Fibroblast of lung (primary cell): ENCODE data around the gene OR10A3. TPM values are rescaled to one million over a fixed set of nuclear protein-coding genes. Genes with fewer than 3 reads are reported as not detected.
"Not testable (repeated sequence)": the region's sequence is repeated elsewhere in the genome, so short reads cannot be mapped to it uniquely, and the experiment has no call there.

Experiments
- DNase-seq, 2 donors: peaks; one replicate each; pipeline versions ENCODE4 v3.0.0 to v3.0.0-alpha.2; 2010; ENCODE audit warnings: low read depth in 2 of 2
- H2AFZ ChIP-seq: 2 replicates; pipeline ENCODE4 v1.5.1; 2012; ENCODE audit warnings: low read length, control low read depth, inconsistent platforms
- H3K27ac ChIP-seq: 2 replicates; pipeline ENCODE4 v1.5.1; 2011; ENCODE audit warnings: low read length, control low read depth; ENCODE audit not compliant: insufficient read depth
- H3K27me3 ChIP-seq: 2 replicates; pipeline ENCODE4 v1.5.1; 2011; ENCODE audit warnings: mild to moderate bottlenecking, low read length; ENCODE audit not compliant: control insufficient read depth, insufficient read depth
- H3K36me3 ChIP-seq: 2 replicates; pipeline ENCODE4 v1.5.1; 2011; ENCODE audit warnings: low read length; ENCODE audit not compliant: control insufficient read depth, insufficient read depth
- H3K4me1 ChIP-seq: 2 replicates; pipeline ENCODE4 v1.5.1; 2011; ENCODE audit warnings: low read length; ENCODE audit not compliant: control insufficient read depth, insufficient read depth; ENCODE audit errors: extremely low read depth
- H3K4me2 ChIP-seq: 2 replicates; pipeline ENCODE4 v1.5.1; 2011; ENCODE audit warnings: low read length, control low read depth; ENCODE audit not compliant: insufficient read depth; ENCODE audit errors: extremely low read depth
- H3K4me3 ChIP-seq, 4 experiments: fragments of 200-600 bp in 1 of 4; sonication (generic) in 1 of 4; replicated peaks in 1 of 4; 2 replicates each; pipeline ENCODE4 v1.5.1; 2011 to 2016; ENCODE audit warnings: low read length in 4 of 4, low read depth in 3 of 4, mild to moderate bottlenecking in 3 of 4, control low read depth in 2 of 4, inconsistent platforms in 1 of 4, mixed read lengths in 1 of 4; ENCODE audit not compliant: insufficient read depth in 1 of 4; ENCODE audit errors: control extremely low read depth in 1 of 4
- H3K79me2 ChIP-seq: 2 replicates; pipeline ENCODE4 v1.5.1; 2012; ENCODE audit warnings: mild to moderate bottlenecking, low read length, inconsistent platforms; ENCODE audit not compliant: control insufficient read depth, insufficient read depth
- H3K9ac ChIP-seq: 2 replicates; pipeline ENCODE4 v1.5.1; 2011; ENCODE audit warnings: mild to moderate bottlenecking, low read length, control low read depth; ENCODE audit not compliant: insufficient read depth
- H3K9me3 ChIP-seq: 2 replicates; pipeline ENCODE4 v1.5.1; 2012; ENCODE audit warnings: low read depth, low read length; ENCODE audit not compliant: control insufficient read depth, insufficient read depth
- H4K20me1 ChIP-seq: 2 replicates; pipeline ENCODE4 v1.5.1; 2011; ENCODE audit warnings: low read length; ENCODE audit not compliant: control insufficient read depth, insufficient read depth; ENCODE audit errors: extremely low read depth
- EZH2 ChIP-seq: IDR thresholded peaks from 2 replicates; pipeline ENCODE4 v1.5.1; 2012; ENCODE audit warnings: low read length, control low read depth, mild to moderate bottlenecking; ENCODE audit errors: missing control alignments
- polyA minus RNA-seq: library from RNA; depleted of rRNA, polyadenylated mRNA; stranded (reverse); fragments of >200 nt; gene quantifications from 2 replicates; pipeline ENCODE4 v1.2.3, GENCODE V29; 2011; ENCODE audit warnings: low replicate concordance
- polyA plus RNA-seq, 2 donors: library from polyadenylated mRNA; depleted of rRNA in 1 of 2; stranded (reverse) in 1 of 2; unstranded in 1 of 2; fragments of >200 nt; gene quantifications; 2 replicates each; pipeline ENCODE4 v1.2.1, GENCODE V29; 2011 to 2012; ENCODE audit warnings: missing spikeins in 1 of 2
- total RNA-seq: library from RNA; depleted of rRNA; stranded (reverse); fragments of >200 nt; gene quantifications from 2 replicates; pipeline ENCODE4 v1.2.1, GENCODE V29; 2014
- TF ChIP-seq, protein P1 (sequence below), 2 donors: IDR thresholded peaks in 1 of 2; conservative IDR thresholded peaks in 1 of 2; 1 replicate in 1 of 2; 2 replicates in 1 of 2; pipeline ENCODE4 v1.5.1; 2011 to 2012; ENCODE audit warnings: low read length in 2 of 2, control low read depth in 1 of 2, inconsistent platforms in 1 of 2, low read depth in 1 of 2, mild to moderate bottlenecking in 1 of 2

OR10A3 gene
- total RNA-seq = 0.17 TPM in 1 of 2 replicates, not detected in the other
- 0.07 TPM in 1 of 2 replicates, not detected in the other for polyA plus RNA-seq
- not detected in 2 replicates for polyA plus RNA-seq (2012)
- not detected in 2 replicates for polyA minus RNA-seq

DNA sequence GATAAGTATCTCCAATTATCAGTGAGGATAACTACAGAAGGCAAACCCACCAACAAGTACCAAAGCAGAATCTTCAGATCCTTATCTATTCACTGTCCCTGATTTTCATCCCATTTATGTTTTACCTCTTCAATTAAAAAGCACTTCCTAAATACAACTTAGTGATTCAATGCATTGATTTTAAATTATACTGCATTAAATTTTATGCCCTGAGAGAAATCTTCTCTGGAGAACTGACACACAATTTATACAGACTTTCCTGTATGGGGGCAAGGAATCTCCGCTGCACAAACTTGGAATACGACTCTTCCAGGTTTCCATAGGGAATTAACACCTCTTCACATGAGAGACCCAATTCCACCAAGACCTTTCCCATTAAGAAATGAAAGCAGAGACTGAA, at the start of gene OR10A3:
TSS of gene OR10A3 (minus strand) at position 101 of the 400 bp plus-strand sequence. CDS start 2,188 bp downstream, outside the sequence.
- TF ChIP-seq, protein P1, sequence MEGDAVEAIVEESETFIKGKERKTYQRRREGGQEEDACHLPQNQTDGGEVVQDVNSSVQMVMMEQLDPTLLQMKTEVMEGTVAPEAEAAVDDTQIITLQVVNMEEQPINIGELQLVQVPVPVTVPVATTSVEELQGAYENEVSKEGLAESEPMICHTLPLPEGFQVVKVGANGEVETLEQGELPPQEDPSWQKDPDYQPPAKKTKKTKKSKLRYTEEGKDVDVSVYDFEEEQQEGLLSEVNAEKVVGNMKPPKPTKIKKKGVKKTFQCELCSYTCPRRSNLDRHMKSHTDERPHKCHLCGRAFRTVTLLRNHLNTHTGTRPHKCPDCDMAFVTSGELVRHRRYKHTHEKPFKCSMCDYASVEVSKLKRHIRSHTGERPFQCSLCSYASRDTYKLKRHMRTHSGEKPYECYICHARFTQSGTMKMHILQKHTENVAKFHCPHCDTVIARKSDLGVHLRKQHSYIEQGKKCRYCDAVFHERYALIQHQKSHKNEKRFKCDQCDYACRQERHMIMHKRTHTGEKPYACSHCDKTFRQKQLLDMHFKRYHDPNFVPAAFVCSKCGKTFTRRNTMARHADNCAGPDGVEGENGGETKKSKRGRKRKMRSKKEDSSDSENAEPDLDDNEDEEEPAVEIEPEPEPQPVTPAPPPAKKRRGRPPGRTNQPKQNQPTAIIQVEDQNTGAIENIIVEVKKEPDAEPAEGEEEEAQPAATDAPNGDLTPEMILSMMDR (conservative IDR thresholded peaks at IDR 0.05 in 1 of 2, IDR thresholded peaks at IDR 0.05 in 1 of 2; ENCODE audit: low read depth in 1 of 2, low read length in 2 of 2) = no peak
- Histone ChIP-seq H3K27ac (no peak within 1 kb of the TSS), H2AFZ (no peak within 1 kb of the TSS), H3K9ac (no peak within 1 kb of the TSS), H3K36me3 (no peaks in the 10 kb centered on the region), H3K79me2 (no peaks in the 10 kb centered on the region), H3K27me3 (no peaks in the 10 kb centered on the region), H3K4me3 (no peak within 1 kb of the TSS), H3K4me1 (no peaks in the 10 kb centered on the region), H3K4me2 (no peak within 1 kb of the TSS), H3K9me3 (no peaks in the 10 kb centered on the region), H4K20me1 (no peaks in the 10 kb centered on the region)
- no peak for DNase-seq

DNA sequence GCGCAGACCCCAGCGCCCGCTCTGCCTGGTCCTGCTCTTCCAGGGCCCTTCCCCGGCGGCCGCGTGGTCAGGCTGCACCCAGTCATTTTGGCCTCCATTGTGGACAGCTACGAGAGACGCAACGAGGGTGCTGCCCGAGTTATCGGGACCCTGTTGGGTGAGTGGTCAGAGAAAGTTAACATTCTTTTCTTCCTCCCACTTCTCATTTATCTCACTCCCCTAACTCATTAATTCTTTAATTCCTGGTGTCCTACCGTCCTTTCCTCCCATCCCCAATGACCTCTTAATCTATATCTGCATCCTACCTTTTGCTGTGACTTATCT, 46.0 kb upstream of the OR10A3 start:
- not testable (repeated sequence) for H3K9me3 ChIP-seq, H3K27me3 ChIP-seq, H4K20me1 ChIP-seq, DNase-seq, H3K4me1 ChIP-seq, H2AFZ ChIP-seq, H3K36me3 ChIP-seq
- Histone ChIP-seq H3K79me2 (peaks cover 47% of the 10 kb centered on the region), H3K4me2 (peak overlapping the region; percentile 94), H3K27ac (peak overlapping the region; percentile 73), H3K4me3 (peak overlapping the region; percentile 71 to 100 (median 83)), H3K9ac (peak overlapping the region; percentile 73)

DNA sequence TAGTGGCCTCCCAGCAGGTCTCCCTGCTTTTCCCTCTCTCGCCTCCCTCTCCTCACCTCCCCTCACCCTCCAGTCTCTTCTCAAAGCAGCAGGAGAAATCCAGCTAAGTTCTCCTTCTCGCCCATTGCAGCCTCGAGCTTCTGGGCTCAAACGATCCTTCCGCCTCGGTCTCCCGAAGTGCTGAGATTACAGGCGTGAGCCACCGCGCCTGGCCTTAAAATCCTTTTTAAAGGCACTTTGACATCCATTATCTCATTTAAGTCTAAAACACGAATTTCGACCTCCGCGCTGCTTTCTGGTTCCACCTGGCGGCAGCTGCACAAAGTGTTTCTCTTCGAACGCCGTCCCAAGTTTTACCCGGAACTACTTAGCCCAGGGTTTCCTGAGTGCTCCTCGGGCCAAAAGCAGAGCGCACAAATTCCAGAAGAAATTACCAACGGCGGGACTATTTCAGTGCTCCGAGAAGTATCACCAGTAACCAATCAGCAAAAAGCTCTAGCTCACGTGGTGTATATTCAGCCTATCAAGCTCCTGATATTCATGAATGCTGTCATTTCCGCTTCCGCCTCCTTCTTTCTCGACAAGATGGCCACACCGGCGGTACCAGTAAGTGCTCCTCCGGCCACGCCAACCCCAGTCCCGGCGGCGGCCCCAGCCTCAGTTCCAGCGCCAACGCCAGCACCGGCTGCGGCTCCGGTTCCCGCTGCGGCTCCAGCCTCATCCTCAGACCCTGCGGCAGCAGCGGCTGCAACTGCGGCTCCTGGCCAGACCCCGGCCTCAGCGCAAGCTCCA, 45.5 kb upstream of the OR10A3 start, which contains the start of gene EIF3F:
TSS of gene EIF3F (plus strand) at position 570 of the 792 bp plus-strand sequence. CDS start at position 586, 16 bp downstream.
- peaks cover 43% of the 10 kb centered on the region for H3K79me2 ChIP-seq
- TF ChIP-seq EZH2 = no peak
- TF ChIP-seq, protein P1 (conservative IDR thresholded peaks at IDR 0.05 in 1 of 2, IDR thresholded peaks at IDR 0.05 in 1 of 2; ENCODE audit: low read depth in 1 of 2, low read length in 2 of 2) = peak; percentile 82 to 84

More for the DNA sequence above, 45.5 kb upstream of the OR10A3 start, which contains the start of gene EIF3F:
- peak within 1 kb of the TSS; percentile 90 for H2AFZ ChIP-seq
- peak within 1 kb of the TSS; percentile 73 for H3K9ac ChIP-seq
- peak within 1 kb of the TSS; percentile 73 for H3K27ac ChIP-seq
- H3K27me3 ChIP-seq = no peaks in the 10 kb centered on the region
- H3K9me3 ChIP-seq = no peaks in the 10 kb centered on the region
- DNase-seq = peak; percentile 100
- H4K20me1 ChIP-seq = no peaks in the 10 kb centered on the region
- H3K4me1 ChIP-seq = peaks cover 8% of the 10 kb centered on the region
- H3K4me3 ChIP-seq = peak within 1 kb of the TSS; percentile 71 to 100 (median 83)
- H3K4me2 ChIP-seq = peak within 1 kb of the TSS; percentile 94
- H3K36me3 ChIP-seq = peaks cover 5% of the 10 kb centered on the region
